Fibroblast of skin of scalp (primary cell): ENCODE data around the gene CSRP3. TPM values are rescaled to one million over a fixed set of nuclear protein-coding genes. Genes with fewer than 3 reads are reported as not detected.
A peak's percentile ranks its signal among the peaks of the same experiment; 100 is the strongest.

Experiments used
- DNase-seq: peaks from one replicate; pipeline ENCODE4 v3.0.0-alpha.2; 2013
- polyA plus RNA-seq, 2 experiments: library from polyadenylated mRNA; unstranded; fragments of 120-200 nt; gene quantifications; one replicate each; pipeline ENCODE4 v1.2.1, GENCODE V29; 2013; ENCODE audit not compliant: insufficient read length in 2 of 2

The CSRP3 gene
- polyA plus RNA-seq (2013, experiment 1 of 2; ENCODE audit: insufficient read length) = 2.0 TPM
- 16.5 TPM for polyA plus RNA-seq (2013, experiment 2 of 2; ENCODE audit: insufficient read length)

- no peak for DNase-seq
These were observed at the start of gene CSRP3 for GRCh38 chr11:19201737-19202605. TSS of gene CSRP3 (minus strand) at chr11:19201983. CDS start at chr11:19192448, 9,535 bp downstream.

- no peak for DNase-seq
These were observed 49.8 kb upstream of the CSRP3 start for GRCh38 chr11:19251577-19251976.

- DNase-seq = no peak
These were observed 45.0 kb upstream of the CSRP3 start for GRCh38 chr11:19246816-19247215.

- DNase-seq = no peak
These were observed 43.6 kb upstream of the CSRP3 start for GRCh38 chr11:19245351-19245750.

- DNase-seq = no peak
These were observed 42.8 kb upstream of the CSRP3 start for GRCh38 chr11:19244621-19245020.

- no peak for DNase-seq
These were observed 42.3 kb upstream of the CSRP3 start for GRCh38 chr11:19244084-19244483.

GRCh38 chr11:19243613-19244012 is 41.8 kb upstream of the CSRP3 start:
- no peak for DNase-seq

- no peak for DNase-seq
These were observed 41.4 kb upstream of the CSRP3 start for GRCh38 chr11:19243143-19243542.

GRCh38 chr11:19242179-19242932 is 40.6 kb upstream of the CSRP3 start:
- no peak for DNase-seq

GRCh38 chr11:19241260-19242178 is 39.7 kb upstream of the CSRP3 start:
- peak; percentile 29 for DNase-seq

- peak; percentile 93 for DNase-seq
These were observed 38.9 kb upstream of the CSRP3 start, which contains the start of gene E2F8 for GRCh38 chr11:19240420-19241259. TSS of gene E2F8 (minus strand) at chr11:19240945. CDS start at chr11:19240121, 824 bp downstream.

- no peak for DNase-seq
These were observed 37.3 kb upstream of the CSRP3 start for GRCh38 chr11:19239039-19239438.

GRCh38 chr11:19237813-19238212 is 36.0 kb upstream of the CSRP3 start:
- no peak for DNase-seq

GRCh38 chr11:19237381-19237780 is 35.6 kb upstream of the CSRP3 start:
- no peak for DNase-seq

GRCh38 chr11:19234231-19234817 is 32.5 kb upstream of the CSRP3 start:
- no peak for DNase-seq

- DNase-seq = peak; percentile 31
These were observed 31.2 kb upstream of the CSRP3 start for GRCh38 chr11:19232910-19233503.

- no peak for DNase-seq
These were observed 27.9 kb upstream of the CSRP3 start for GRCh38 chr11:19229671-19230070.

GRCh38 chr11:19228968-19229367 is 27.2 kb upstream of the CSRP3 start:
- no peak for DNase-seq

GRCh38 chr11:19226378-19227195 is 24.8 kb upstream of the CSRP3 start:
- no peak for DNase-seq

GRCh38 chr11:19225581-19225980 is 23.8 kb upstream of the CSRP3 start:
- DNase-seq = no peak
